Measurements from ENCODE around the gene PHIP. TPM values are rescaled to one million over a fixed set of nuclear protein-coding genes. Genes with fewer than 3 reads are reported as not detected.

The PHIP gene
- total and polyA plus RNA-seq, 2 of the 8 experiments (the other 6 are each of a cell fraction or from before 2014, with no cell fraction given) = 7.3 to 56.2 TPM

DNA sequence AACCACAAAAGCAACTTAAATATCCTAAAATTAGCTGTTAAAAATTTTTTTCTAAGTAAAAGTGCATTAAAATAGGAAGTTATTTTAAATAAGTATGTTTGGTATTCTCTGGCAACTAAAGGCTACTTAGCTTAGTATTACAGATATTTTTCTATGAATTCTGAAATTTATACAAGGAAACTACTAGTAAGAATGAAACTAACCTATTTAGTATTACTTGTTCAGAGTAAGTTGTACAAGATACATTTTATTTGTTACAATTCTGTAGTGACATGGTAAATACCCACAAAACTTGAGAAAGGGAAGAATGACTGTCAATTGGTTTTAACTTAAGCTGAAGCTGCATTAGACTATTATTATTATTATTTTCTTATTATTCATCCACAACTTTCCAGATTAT, 6.5 kb downstream of the PHIP start (continued):
- TF ChIP-seq, protein P1, sequence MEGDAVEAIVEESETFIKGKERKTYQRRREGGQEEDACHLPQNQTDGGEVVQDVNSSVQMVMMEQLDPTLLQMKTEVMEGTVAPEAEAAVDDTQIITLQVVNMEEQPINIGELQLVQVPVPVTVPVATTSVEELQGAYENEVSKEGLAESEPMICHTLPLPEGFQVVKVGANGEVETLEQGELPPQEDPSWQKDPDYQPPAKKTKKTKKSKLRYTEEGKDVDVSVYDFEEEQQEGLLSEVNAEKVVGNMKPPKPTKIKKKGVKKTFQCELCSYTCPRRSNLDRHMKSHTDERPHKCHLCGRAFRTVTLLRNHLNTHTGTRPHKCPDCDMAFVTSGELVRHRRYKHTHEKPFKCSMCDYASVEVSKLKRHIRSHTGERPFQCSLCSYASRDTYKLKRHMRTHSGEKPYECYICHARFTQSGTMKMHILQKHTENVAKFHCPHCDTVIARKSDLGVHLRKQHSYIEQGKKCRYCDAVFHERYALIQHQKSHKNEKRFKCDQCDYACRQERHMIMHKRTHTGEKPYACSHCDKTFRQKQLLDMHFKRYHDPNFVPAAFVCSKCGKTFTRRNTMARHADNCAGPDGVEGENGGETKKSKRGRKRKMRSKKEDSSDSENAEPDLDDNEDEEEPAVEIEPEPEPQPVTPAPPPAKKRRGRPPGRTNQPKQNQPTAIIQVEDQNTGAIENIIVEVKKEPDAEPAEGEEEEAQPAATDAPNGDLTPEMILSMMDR (IDR thresholded peaks at IDR 0.05; ENCODE audit: control extremely low read depth in 1 of 3, insufficient read depth in 1 of 3, low read depth in 1 of 3, low read length in 3 of 3) = no peak
- TF ChIP-seq POU5F1 (IDR thresholded peaks at IDR 0.05; ENCODE audit: low read depth, low read length) (no peak), ZNF274 (IDR thresholded peaks at IDR 0.05; ENCODE audit: borderline replicate concordance, extremely low read depth, low read length) (no peak), JUN (IDR thresholded peaks at IDR 0.05; ENCODE audit: low read depth, low read length) (no peak)

Data from H1 (cell line).